Activated CD4-positive, alpha-beta T cell treated with anti-CD3 and anti-CD28 coated beads for 48 hours (primary cell): ENCODE data around the gene PPP1CA.

Experiments used
- DNase-seq: peaks from one replicate; pipeline ENCODE4 v3.0.0-alpha.2; 2020

The PPP1CA gene

DNA sequence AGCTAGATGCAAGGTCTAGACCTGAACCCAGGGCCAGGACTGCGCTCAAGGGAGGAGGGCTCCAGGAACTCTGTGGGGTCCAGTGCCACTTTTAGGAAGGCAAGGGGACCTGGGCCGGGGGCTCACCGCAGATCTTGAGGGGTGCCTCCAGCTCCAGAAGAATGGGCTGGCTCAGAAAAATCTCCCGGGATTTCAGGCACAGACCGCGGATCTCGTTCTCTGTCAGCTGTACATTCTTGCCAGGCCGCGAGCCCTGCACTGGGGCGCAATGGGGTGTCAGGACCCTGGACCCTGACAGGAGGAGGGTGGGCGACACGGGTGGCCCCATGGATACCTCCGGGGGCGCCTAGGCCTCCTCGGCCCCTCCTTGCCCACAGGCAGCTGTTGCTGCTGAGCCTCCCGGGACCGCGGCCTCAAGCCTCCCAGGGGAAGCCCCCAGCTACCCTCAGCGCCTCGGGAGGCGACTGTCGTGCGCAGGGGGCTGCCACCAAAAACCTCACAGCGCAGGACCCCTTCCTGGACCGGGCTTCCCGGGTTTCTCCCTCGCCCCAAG, 640 bp downstream of the PPP1CA start:
- DNase-seq = no peak

DNA sequence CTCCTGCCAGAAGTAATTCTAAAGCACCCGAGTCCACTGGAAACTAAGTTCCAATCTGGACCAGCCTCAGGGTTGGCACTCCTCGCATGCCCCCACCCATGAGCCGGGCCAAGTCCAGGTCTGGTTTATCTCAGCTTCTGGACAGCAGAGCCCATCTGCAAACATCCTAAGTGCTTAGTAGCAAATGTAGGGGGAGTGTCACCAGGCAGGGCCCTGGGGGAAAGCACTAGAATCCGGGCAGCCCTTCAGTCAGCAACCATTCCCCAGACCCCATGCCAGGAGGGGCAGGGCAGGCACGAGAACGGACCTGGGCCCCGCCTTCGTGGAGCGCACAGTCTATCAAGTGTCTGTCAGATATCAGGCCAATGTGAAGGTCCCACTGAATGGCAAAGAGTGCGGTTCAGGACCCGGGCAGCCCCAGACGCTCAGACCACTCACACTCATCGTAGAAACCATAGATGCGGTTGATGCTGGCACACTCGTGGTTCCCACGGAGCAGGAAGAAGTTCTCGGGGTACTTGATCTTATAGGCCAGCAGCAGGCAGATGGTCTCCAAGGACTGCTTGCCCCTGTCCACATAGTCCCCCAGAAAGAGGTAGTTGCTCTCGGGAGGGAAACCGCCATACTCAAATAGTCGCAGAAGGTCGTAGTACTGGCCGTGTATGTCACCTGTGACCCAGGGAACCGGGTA, 1.3 kb downstream of the PPP1CA start:
- DNase-seq = no peak

GRCh38 chr11:67398661-67399563, 2.7 kb downstream of the PPP1CA start:
- DNase-seq = no peak

DNA sequence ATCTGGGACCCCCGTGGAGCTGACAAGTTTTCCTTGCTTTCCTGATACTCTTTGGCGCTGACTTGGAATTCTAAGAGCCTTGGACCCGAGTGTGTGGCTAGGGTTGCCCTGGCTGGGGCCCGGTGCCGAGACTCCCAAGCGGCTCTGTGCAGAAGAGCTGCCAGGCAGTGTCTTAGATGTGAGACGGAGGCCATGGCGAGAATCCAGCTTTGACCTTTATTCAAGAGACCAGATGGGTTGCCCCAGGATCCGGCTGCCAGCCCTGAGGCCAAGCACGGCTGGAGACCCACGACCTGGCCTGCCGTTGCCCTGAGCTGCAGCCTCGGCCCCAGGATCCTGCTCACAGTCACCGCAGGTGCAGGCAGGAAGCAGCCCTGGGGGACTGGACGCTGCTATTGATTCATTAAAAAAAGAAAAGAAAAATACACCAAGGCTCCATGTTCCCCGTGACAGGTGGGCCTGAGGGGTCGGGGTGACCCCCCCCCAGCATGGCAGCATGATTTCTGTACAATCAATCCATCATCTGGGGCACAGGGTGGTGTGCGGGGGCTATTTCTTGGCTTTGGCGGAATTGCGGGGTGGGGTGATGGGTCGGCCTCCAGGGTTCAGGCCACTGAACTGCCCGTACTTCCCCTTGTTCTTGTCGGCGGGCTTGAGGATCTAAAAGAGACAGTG, 3.5 kb downstream of the PPP1CA start:
- no peak for DNase-seq

DNA sequence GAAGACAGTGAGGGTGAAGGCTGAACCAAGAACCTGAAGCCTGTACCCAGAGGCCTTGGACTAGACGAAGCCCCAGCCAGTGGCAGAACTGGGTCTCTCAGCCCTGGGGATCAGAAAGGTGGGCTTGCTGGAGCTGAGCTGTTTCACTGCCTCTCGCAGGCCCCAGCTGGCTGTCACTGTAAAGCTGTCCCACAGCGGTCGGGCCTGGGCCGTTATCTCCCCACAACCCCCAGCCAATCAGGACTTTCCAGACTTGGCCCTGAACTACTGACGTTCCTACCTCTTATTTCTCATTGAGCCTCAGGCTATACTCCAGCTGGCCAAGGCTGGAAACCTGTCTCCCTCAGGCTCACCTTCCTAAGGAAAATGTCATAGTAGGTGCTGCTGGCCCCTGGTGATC, 4.1 kb downstream of the PPP1CA start:
- no peak for DNase-seq

DNA sequence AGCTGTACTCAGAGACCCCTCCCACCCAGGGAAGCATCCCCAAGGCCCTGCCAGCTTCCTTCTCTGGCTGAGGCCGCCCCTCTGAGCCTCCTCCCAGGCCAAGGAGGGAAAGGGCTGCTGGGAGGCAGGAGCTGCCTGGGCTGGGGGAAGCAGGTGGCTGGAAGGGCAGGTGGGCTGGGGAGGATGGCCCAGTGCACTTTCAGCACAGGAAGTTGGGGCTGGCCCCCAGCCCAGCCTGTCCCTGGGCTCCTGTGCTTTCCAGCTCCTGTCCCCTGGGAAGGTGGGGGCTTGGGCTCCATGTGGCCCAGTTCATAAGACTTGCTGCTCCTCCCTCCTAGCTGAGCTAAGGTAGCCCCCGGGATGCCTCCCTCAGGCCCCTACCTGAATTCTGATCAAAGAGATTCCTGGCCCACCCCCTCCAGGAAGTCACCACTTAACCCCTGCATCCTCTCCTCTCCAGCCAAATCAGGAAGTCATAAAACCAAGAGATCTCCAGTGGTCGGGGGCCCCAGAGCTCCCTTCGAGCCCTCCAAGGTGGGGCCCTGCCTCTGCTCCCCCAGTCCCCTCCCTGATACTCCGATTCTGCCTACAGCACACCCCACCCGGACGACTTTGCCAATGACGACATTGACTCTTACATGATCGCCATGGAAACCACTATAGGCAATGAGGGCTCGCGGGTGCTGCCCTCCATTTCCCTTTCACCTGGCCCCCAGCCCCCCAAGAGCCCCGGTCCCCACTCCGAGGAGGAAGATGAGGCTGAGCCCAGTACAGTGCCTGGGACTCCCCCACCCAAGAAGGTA, 4.9 kb downstream of the PPP1CA start:
- no peak for DNase-seq

- no peak for DNase-seq
Observed at GRCh38 chr11:67396259-67396581, 5.4 kb downstream of the PPP1CA start.

GRCh38 chr11:67395555-67396258, 6.0 kb downstream of the PPP1CA start:
- DNase-seq = no peak

DNA sequence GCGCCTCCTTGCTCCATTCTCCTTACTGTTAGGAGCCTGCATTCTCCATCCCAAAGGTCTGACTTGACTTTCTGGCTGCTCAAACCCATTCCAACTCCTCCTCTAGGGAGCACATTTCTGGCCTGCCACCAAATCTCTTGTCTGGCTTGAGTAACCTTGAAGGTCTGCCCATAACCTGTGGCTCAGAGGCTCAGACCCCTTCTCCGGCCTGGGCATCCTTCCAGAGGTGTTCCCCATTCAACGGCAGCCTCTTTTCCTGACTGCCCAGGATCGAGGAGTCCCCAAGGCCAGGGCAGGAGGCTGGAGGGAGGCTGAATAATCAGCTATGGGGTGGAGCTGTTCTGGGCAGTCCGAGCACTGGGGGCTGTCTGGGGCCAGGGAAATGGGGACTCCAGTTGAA, 7.7 kb downstream of the PPP1CA start:
- no peak for DNase-seq

GRCh38 chr11:67393437-67393836, 8.2 kb downstream of the PPP1CA start:
- no peak for DNase-seq

DNA sequence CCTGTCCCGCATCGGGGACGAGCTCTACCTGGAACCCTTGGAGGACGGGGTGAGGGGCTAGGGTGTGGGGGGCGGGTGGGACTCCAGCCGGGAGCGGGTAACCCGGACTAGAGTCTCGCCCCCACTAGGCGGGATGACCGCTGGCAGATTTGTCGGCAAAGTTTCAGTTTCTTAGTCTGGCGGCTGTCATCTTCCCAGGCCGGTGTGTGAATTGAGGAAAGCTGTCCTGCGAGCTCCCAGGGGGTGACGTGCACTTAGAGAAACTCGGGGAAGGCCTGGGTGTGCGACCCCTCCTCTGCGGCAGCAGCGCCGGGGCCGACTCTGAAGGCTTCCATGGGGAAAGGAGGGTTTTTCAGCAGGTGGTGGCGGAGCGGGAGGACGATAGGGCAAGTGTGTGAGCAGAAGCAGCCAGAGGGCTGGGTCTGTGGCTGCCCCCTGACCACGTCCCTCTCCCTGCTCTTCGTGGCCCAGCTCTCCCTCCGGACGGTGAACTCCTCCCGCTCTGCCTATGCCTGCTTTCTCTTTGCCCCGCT, 9.4 kb downstream of the PPP1CA start:
- no peak for DNase-seq

- peak; percentile 95 for DNase-seq
Observed at GRCh38 chr11:67391304-67392182, 10.1 kb downstream of the PPP1CA start, which contains the start of gene RAD9A. TSS of gene RAD9A (plus strand) at chr11:67391986. CDS start at chr11:67392045, 59 bp downstream.

DNA sequence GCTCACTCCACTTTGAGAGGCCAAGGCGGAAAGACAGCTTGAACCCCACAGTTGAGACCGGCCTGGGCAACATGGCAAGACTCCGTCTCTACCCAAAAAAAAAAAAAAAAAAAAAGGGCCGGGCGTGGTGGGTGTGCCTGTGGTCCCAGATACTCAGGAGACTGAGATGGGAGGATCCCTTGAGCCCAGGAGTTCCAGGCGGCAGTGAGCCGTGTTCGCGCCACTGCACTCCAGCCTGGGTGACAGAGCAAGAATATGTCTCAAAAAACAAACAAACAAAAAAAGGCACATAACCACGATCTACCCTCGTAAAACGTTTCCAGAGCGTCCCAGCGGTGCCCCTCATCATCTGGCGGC, 10.7 kb downstream of the PPP1CA start:
- no peak for DNase-seq

DNA sequence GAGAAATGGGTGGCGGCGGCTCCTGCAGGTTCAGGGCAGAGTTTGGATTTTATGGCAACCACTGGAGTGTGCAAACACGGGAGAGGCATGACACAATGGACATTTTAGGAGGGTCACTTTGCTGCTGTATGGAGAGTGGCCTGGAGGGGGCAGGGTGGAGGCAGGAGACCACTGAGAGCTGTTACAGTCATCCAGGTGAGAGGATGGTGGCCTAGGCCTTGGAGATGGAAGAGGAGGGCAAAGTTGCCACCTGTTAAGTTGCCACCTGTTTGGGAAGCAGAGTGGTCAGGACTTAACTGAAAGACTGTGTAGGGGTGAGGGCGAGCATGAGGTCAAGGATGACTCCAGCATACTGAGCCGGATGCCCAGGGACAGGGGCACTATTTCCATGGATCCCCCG, 12.2 kb downstream of the PPP1CA start:
- peak; percentile 72 for DNase-seq

DNA sequence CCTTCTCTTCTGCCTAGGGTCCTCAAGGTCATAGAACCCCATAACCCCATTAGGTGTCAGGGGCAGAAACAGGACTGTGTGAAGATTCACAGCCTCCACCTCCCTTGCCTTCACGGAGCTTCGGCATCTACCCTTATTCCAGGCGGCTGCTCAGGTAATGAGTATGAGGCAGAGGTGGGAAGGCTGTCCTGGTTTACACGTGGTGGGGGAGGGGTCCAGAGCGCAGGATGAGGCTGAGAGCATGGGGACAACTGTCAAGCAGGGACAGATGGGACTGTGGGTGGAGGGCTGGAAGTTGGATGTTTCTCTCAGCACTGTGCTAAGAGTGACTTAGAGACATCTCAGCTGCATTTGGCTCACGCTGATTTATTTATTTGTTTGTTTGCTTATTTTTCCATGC, 14.1 kb downstream of the PPP1CA start:
- no peak for DNase-seq

DNA sequence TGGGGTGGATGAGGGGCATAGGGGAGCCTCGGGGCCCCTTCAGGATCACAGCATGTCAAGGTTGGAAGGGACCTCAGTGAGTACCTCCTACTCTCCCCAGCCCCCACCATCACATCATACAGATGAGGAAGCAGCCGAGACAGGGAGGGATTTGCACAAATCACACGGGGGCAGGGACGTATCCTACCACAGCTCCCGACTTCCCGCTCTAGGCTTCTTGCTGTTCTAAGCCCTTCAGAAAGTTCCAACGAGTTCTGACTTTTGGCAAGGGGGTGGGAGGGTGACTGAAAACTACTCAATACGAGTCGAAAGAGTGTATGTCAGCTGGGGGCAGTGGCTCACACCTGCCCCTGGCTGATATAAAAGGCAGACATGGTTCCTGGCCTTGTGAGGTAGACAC, 14.6 kb downstream of the PPP1CA start:
- DNase-seq = no peak

GRCh38 chr11:67384851-67385366, 16.7 kb downstream of the PPP1CA start:
- DNase-seq = no peak

DNA sequence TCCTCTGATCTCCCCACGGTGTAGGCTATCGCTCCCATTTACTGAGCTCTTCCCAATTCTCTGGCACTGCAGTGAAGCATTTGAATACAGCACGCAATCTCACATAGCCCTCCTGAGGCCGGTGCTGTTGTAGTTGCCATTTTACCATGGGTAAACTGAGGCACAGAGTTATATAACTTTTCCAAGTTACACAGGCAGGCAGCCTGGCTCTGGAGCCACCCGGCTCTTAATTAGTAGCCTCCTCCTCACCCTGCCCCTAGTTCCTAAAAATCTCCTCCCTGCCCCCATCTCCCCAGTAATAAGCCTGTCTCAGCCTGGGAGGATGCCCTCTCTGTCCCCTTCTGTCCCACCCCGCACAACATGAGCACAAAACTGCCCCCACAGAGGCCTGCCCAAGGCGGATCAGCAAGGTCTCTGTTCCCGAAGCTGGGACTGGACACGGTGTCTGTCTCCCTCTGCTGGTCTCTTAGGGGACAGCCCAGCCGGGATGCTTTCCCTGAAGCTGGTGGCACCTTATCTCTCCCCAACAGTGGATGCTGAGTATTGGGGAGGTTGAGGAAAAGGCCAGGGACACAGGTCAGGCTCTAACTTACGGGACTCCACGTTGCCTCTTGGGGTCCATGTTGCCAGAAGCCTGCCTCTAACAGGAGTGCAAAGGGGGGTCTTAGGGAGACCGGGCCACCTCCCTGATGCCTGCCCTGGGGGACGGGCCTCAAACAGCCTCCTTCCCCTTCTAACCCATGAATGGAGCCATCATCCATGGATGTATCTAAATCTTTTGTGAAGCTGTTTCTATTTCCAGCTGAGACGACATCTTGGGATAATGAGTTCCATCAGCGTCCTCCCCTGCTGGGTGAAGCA, 19.2 kb downstream of the PPP1CA start:
- DNase-seq = peak; percentile 89

DNA sequence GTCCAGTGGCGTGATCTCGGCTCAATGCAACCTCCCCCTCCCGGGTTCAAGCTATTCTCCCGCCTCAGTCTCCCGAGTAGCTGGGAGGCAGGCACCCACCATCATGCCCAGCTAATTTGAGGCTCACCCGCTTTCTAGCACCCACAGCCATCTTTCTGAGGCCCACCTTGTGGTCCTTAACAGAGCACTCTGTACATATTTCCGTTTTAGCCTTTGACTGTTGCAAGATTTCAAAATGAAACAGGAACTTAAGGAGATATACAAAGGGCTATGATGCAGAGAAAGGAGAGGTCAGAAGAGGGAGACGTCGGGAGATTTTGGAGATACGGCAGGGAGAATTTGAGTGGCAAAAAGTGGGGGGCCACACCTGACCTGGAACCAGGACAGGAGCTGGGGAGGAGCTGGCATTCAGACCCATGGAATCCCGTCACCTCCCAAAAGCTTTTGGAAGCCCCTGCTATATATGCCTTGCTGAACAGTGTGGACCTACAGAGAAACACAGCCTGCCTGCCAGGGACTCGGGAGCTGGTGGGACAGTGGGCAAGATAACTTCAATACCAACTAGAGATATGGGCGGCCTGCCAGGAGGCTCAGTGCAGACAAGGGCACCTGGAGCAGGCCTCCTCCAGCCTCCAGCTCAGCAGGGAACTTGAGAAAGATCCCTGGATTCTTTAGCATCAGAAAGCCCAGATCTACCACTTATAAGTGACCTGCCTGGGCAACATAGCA, 20.2 kb downstream of the PPP1CA start:
- no peak for DNase-seq
